CD14-positive monocyte (primary cell): ENCODE measurements around the gene MOB1B. TPM values are rescaled to one million over a fixed set of nuclear protein-coding genes. Genes with fewer than 3 reads are reported as not detected.
A peak's percentile ranks its signal among the peaks of the same experiment; 100 is the strongest.

ENCODE experiments used
- DNase-seq, 3 donors: peaks; one replicate each; pipeline ENCODE4 v3.0.0-alpha.2; 2011 to 2022
- H2AFZ ChIP-seq: 2 replicates; pipeline ENCODE4 v1.6.0; 2012; ENCODE audit warnings: mild to moderate bottlenecking, low read depth, low read length, inconsistent platforms; ENCODE audit not compliant: insufficient read depth, poor library complexity, severe bottlenecking
- H3K27ac ChIP-seq, 2 donors: 1 replicate in 1 of 2; 2 replicates in 1 of 2; pipeline ENCODE4 v1.5.1; 2012 to 2013; ENCODE audit warnings: low read length in 2 of 2, control low read depth in 1 of 2, inconsistent platforms in 1 of 2, low read depth in 1 of 2, mild to moderate bottlenecking in 1 of 2
- H3K27me3 ChIP-seq, 2 donors: one replicate each; pipeline versions ENCODE4 v1.6.0 to v1.6.1; 2011 to 2013; ENCODE audit warnings: low read length in 2 of 2; ENCODE audit not compliant: control insufficient read depth in 2 of 2, insufficient read depth in 2 of 2
- H3K36me3 ChIP-seq, 2 donors: replicated peaks in 1 of 2; 1 replicate in 1 of 2; 2 replicates in 1 of 2; pipeline versions ENCODE4 v1.5.1 to v1.6.1; 2012 to 2013; ENCODE audit warnings: low read length in 2 of 2, control low read depth in 1 of 2, inconsistent platforms in 1 of 2, mild to moderate bottlenecking in 1 of 2; ENCODE audit not compliant: insufficient read depth in 2 of 2, control insufficient read depth in 1 of 2
- H3K4me1 ChIP-seq, 2 donors: 1 replicate in 1 of 2; 2 replicates in 1 of 2; pipeline versions ENCODE4 v1.5.1 to v1.6.1; 2012 to 2013; ENCODE audit warnings: low read length in 2 of 2, control low read depth in 1 of 2, inconsistent platforms in 1 of 2, mild to moderate bottlenecking in 1 of 2, moderate library complexity in 1 of 2; ENCODE audit not compliant: insufficient read depth in 2 of 2, control insufficient read depth in 1 of 2
- H3K4me2 ChIP-seq: replicated peaks from 2 replicates; pipeline ENCODE3; 2012; ENCODE audit warnings: low read length, moderate library complexity, mild to moderate bottlenecking; ENCODE audit not compliant: poor library complexity, severe bottlenecking; ENCODE audit errors: extremely low read depth
- H3K4me3 ChIP-seq, 3 experiments: fragments of 200-600 bp in 1 of 3; sonication (generic) in 1 of 3; replicated peaks in 1 of 3; 1 replicate in 2 of 3; 2 replicates in 1 of 3; pipeline ENCODE4 v1.5.1; 2011 to 2013; ENCODE audit warnings: low read length in 3 of 3, mild to moderate bottlenecking in 3 of 3, control low read depth in 2 of 3, low read depth in 2 of 3, inconsistent platforms in 1 of 3, moderate library complexity in 1 of 3
- H3K79me2 ChIP-seq: 2 replicates; pipeline ENCODE4 v1.6.0; 2012; ENCODE audit warnings: mild to moderate bottlenecking, control low read depth, inconsistent platforms, low read length, moderate library complexity; ENCODE audit not compliant: insufficient read depth
- H3K9ac ChIP-seq: 2 replicates; pipeline ENCODE4 v1.6.0; 2017; ENCODE audit warnings: low read length, mild to moderate bottlenecking; ENCODE audit not compliant: insufficient read depth, poor library complexity, severe bottlenecking
- H3K9me3 ChIP-seq, 2 donors: replicated peaks in 1 of 2; 1 replicate in 1 of 2; 2 replicates in 1 of 2; pipeline versions ENCODE4 v1.5.1 to v1.6.1; 2012 to 2013; ENCODE audit warnings: low read length in 2 of 2, control low read depth in 1 of 2; ENCODE audit not compliant: control insufficient read depth in 1 of 2, insufficient read depth in 1 of 2
- H4K20me1 ChIP-seq: 2 replicates; pipeline ENCODE4 v1.6.0; 2012; ENCODE audit warnings: mild to moderate bottlenecking, low read length, control low read depth, moderate library complexity; ENCODE audit not compliant: insufficient read depth
- H3K27ac Mint-ChIP-seq, 7 donors: one replicate each; pipeline ENCODE4 v1.8.0; 2020; ENCODE audit warnings: mild to moderate bottlenecking in 7 of 7, mixed read lengths in 7 of 7, moderate library complexity in 6 of 7, inconsistent platforms in 2 of 7
- H3K27me3 Mint-ChIP-seq, 3 donors: one replicate each; pipeline ENCODE4 v1.8.0; 2021 to 2022; ENCODE audit warnings: low read depth in 3 of 3, mild to moderate bottlenecking in 3 of 3, mixed read lengths in 3 of 3, moderate library complexity in 3 of 3, inconsistent platforms in 1 of 3
- H3K36me3 Mint-ChIP-seq, 2 donors: one replicate each; pipeline ENCODE4 v1.8.0; 2020; ENCODE audit warnings: mixed read lengths in 2 of 2, inconsistent platforms in 1 of 2, mild to moderate bottlenecking in 1 of 2
- H3K4me1 Mint-ChIP-seq: one replicate; pipeline ENCODE4 v1.8.0; 2020; ENCODE audit warnings: mild to moderate bottlenecking, mixed read lengths
- H3K4me3 Mint-ChIP-seq, 2 donors: one replicate each; pipeline ENCODE4 v1.8.0; 2020; ENCODE audit warnings: mild to moderate bottlenecking in 2 of 2, mixed read lengths in 2 of 2, moderate library complexity in 1 of 2
- H3K9me3 Mint-ChIP-seq, 7 donors: one replicate each; pipeline ENCODE4 v1.8.0; 2020 to 2022; ENCODE audit warnings: mixed read lengths in 7 of 7, mild to moderate bottlenecking in 6 of 7, moderate library complexity in 6 of 7, inconsistent platforms in 2 of 7
- CTCF ChIP-seq: fragments of 200-600 bp; IDR thresholded peaks from one replicate; pipeline ENCODE4 v1.8.0; 2022; ENCODE audit warnings: antibody characterized with exemption, mild to moderate bottlenecking
- WGBS: methylation state at CpG from one replicate; pipeline ENCODE4 v1.1.5; 2013; ENCODE audit warnings: missing lambda C conversion rate; ENCODE audit not compliant: insufficient coverage; 5-methylcytosine and 5-hydroxymethylcytosine counted together
- intact Hi-C, 2 donors: fragments of 100-400 bp; cut with micrococcal nuclease; formaldehyde crosslinking; loops; one replicate each; pipeline versions ENCODE4 v1.15.0 to v1.15.1; 2023
- polyA plus RNA-seq, 3 donors: library from polyadenylated mRNA; depleted of rRNA in 1 of 3; unstranded in 2 of 3; stranded (reverse) in 1 of 3; fragments of 300-500 nt in 2 of 3; fragments of >200 nt in 1 of 3; fragmentation: Illumina TruSeq in 2 of 3; gene quantifications; 1 replicate in 2 of 3; 2 replicates in 1 of 3; pipeline ENCODE4 v1.2.3, GENCODE V29; 2012 to 2021

The MOB1B gene
- polyA plus RNA-seq, 3 donors = 3.9 to 10.7 (median 7.0) TPM

GRCh38 chr4:71009086-71009485, 106.9 kb downstream of the MOB1B start:
- Histone ChIP-seq H4K20me1 (peaks cover 29% of the 10 kb centered on the region), H2AFZ (no peak overlapping the region), H3K4me1 (peaks cover 10% of the 10 kb centered on the region in 2 donors), H3K9me3 (no peaks in the 10 kb centered on the region), H3K9ac (no peak overlapping the region), H3K4me3 (no peak overlapping the region), H3K4me2 (no peak overlapping the region), H3K79me2 (peaks cover 82% of the 10 kb centered on the region), H3K27ac (peak overlapping the region in 1 of 2 donors; percentile 6), H3K36me3 (peaks cover 10 to 25% of the 10 kb centered on the region in 2 donors), H3K27me3 (no peaks in the 10 kb centered on the region)
- Mint-ChIP-seq H3K4me1 (peaks cover 10% of the 10 kb centered on the region), H3K27ac (peak overlapping the region in 1 of 7 donors; percentile 16), H3K9me3 (peaks cover 0 to 8% (median 3%) of the 10 kb centered on the region in 7 donors), H3K27me3 (no peaks in the 10 kb centered on the region), H3K36me3 (peaks cover 21 to 44% of the 10 kb centered on the region in 2 donors), H3K4me3 (no peak overlapping the region)
- no peak for TF ChIP-seq CTCF
- intact Hi-C loops = loop anchor here in 1 of 2 donors (10.0 kb wide), 1 partner anchor 354 kb away; no protein-coding TSS in a partner anchor
- no peak for DNase-seq
- no CpG with 5 or more reads among the region's 3 CpGs for WGBS

GRCh38 chr4:71009890-71010588, 107.9 kb downstream of the MOB1B start:
- H3K4me3 ChIP-seq = no peak overlapping the region
- peaks cover 73% of the 10 kb centered on the region for H3K79me2 ChIP-seq
- Mint-ChIP-seq H3K4me3 (no peak overlapping the region), H3K27ac (peak overlapping the region in 2 of 7 donors; percentile 25 to 28), H3K9me3 (peaks cover 0 to 8% (median 3%) of the 10 kb centered on the region in 7 donors), H3K27me3 (no peaks in the 10 kb centered on the region), H3K4me1 (peaks cover 10% of the 10 kb centered on the region), H3K36me3 (peaks cover 21 to 41% of the 10 kb centered on the region in 2 donors)
- intact Hi-C loops = loop anchor here in 1 of 2 donors (10.0 kb wide), 1 partner anchor 355 kb away; no protein-coding TSS in a partner anchor
- peak; percentile 82 for TF ChIP-seq CTCF
- H3K27ac ChIP-seq = peak overlapping the region in 1 of 2 donors; percentile 16
- no peak overlapping the region for H3K4me2 ChIP-seq
- WGBS = no CpG with 5 or more reads among the region's 3 CpGs
- H4K20me1 ChIP-seq = peaks cover 22% of the 10 kb centered on the region
- no peaks in the 10 kb centered on the region for H3K9me3 ChIP-seq
- H3K9ac ChIP-seq = no peak overlapping the region
- H2AFZ ChIP-seq = no peak overlapping the region
- peaks cover 10% of the 10 kb centered on the region in 2 donors for H3K4me1 ChIP-seq
- peak; percentile 25 to 42 (median 29) for DNase-seq
- H3K27me3 ChIP-seq = no peaks in the 10 kb centered on the region
- H3K36me3 ChIP-seq = peaks cover 10 to 19% of the 10 kb centered on the region in 2 donors
